Kidney glomerular epithelial cell (primary cell): ENCODE results near the gene MFAP4.

ENCODE experiments used
- DNase-seq: peaks from one replicate; lab custom pipeline; 2025; lab: John Stamatoyannopoulos, UW

MFAP4 gene

GRCh38 chr17:19386974-19387920 lies at the start of gene MFAP4:
TSS of gene MFAP4 (minus strand) at chr17:19387190. CDS start at chr17:19387155, 35 bp downstream.
- no peak for DNase-seq

- no peak for DNase-seq
Observed at GRCh38 chr17:19433727-19434340, 46.8 kb upstream of the MFAP4 start.

GRCh38 chr17:19433255-19433654 lies 46.3 kb upstream of the MFAP4 start:
- DNase-seq: no peak

- no peak for DNase-seq
Observed at GRCh38 chr17:19431691-19432090, 44.7 kb upstream of the MFAP4 start.

- DNase-seq: no peak
Observed at GRCh38 chr17:19426631-19427030, 39.6 kb upstream of the MFAP4 start.

DNA sequence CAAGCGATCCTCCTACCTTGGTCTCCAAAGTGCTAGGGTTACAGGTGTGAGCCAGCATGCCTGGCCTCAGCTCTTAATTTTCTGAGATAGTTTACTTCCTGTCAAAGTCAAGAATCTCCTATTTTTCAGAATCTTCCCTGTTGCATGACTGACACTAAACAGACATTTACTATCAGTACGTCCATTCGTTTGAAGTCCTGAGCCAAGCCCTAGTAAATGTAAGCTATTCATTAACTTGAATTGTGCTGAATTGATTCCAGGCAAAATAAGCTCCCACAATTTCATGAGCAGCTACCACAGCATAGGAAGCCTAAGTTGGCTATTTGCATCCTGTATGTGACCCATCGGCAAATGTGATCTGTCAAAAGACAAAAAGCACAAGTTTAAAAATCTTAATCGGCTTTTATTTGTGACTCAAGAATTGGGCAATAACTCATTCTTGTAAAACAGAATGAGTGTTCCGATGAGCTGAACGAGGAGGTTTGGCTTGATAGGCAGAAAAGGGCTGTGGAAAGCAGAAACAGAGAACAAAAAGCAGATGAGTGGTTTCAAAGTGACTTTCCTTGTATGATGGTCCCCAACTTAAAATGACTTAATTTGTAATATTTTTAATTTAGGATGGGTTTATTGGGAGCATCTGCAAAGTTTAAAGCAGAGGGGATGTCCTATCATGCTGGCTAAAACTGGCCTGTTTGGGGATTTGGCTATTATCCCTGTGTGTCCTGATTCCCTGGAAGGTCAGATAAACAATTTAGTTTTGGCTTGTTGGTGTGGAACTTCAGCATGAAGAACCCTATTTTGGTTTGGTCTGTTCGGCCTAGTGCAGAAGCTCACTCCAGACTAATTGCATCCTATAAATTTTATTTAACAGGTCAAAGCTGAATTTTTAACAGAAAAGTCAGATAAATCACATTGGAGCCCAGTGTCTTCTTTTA lies 38.2 kb upstream of the MFAP4 start:
- DNase-seq: peak; percentile 6

GRCh38 chr17:19421926-19422325 lies 34.9 kb upstream of the MFAP4 start:
- DNase-seq: no peak

DNA sequence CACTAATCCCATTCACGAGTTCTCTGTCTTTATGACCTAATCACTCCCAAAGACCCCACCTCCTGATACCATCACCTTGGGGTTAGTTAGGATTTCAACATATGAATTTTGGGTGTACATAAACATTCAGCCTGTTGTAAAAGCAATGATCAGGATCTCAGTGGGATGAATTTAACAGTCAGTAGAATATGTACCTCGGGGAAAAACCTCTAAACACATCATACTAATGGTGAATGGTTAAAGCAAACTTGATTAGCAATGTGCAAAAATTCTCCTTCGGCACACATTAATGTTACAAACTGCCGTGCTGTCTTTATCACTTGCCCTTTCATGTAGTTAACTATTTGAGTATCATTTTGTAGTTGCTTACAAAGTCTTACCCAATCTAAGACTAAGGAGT lies 34.2 kb upstream of the MFAP4 start:
- no peak for DNase-seq

GRCh38 chr17:19418251-19418992 lies 31.4 kb upstream of the MFAP4 start:
- DNase-seq: no peak

- no peak for DNase-seq
Observed at GRCh38 chr17:19417611-19418010, 30.6 kb upstream of the MFAP4 start.

DNA sequence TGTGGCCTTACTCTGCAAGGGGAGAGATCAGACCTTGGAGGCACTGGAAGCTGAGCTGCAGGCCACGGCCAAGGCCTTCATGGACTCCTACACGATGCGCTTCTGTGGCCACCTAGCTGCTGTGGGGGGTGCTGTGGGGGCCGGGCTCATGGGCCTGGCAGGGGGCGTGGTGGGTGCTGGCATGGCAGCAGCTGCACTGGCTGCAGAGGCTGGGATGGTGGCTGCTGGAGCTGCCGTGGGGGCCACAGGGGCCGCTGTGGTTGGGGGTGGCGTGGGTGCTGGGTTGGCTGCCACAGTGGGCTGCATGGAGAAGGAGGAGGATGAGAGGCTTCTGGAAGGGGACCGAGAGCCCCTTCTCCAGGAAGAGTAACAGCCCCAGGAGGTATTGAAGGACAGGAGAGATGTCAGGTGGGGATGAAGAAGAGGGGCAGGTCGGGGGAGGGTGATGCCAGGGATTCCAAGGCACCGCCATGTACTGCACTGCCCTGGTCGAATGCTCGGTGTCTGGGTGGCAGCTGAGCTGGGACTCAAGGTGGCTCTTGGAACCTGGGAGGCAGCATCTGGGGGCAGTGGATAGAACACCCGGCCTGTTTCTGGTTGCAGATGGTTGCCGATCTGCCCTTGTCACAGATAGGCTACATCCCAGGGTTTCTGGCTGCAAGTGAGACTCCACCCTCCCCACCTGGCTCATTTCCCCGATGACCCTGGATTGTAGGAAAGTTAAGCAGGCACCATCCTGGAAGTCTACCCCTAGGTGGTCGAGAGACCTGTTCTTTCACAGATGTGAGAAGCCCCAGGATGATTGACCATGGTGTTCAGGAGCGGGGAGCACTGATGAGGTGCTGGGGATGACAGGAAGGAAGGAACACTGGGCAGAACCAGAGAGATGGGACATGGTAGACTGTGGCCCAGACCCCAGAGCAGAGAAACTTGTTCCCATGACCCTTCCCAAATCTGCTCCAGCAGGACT lies 29.1 kb upstream of the MFAP4 start:
- no peak for DNase-seq

- DNase-seq: no peak
Observed at GRCh38 chr17:19415311-19415710, 28.3 kb upstream of the MFAP4 start.

DNA sequence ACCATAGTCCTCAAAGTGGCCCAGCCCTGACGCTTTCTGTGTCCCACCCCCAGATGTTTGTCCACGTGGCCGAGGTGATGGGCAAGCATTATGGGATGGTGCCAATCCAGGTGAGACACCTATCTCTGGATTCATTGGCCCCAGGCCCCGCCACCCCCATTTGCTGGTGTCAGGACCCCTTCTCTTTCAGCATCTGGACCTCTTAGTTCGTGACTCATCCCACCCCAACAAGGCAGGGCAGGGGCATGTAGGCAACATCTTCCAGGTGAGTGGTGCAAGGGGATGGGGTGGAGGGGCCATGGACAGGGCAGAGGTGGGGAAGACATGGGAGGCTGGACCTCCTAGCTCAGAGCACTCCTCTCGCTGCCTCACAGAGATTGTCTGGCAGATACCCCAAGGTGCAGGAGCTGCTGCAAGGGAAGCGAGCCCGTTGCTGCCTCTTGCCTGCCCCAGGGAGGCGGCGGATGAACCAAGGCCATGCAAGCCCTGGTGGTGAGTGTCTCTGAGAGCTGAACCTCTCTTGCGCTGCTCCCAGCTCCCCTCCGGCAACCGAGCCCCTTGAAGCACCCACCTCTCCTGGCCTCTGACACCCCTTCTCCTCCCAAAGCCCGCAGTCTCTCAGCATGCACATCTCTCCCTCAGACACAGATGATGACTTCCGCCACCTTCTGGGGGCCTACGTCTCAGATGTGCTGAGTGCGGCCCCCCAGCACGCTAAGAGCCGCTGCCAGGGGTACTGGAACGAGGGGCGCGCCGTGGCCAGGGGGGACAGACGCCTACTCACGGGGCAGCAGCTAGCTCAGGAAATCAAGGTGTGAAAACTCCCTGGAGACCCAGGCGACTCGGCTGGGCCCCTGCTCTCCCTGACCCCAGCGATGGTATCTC lies 27.6 kb upstream of the MFAP4 start:
- no peak for DNase-seq

DNA sequence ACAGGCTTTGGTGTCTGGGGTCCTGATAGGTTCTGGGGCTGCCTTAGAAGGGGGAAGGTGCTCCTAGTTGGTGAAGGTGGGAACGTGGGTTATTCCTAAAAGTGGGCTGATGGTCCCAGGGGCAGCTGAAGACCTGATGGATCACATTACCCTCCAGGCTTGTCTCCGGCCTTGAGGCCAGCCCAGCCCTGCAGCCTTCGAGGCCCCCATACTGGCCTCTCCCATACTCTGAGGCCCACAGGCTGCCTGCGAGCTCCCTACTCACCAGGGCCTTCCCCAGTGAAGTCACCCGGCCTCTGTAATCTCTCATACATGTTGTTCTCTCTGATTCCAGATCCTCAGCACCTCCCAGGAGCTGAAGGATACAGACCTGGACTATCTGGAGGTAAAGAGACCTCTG lies 26.8 kb upstream of the MFAP4 start:
- no peak for DNase-seq

GRCh38 chr17:19412984-19413383 lies 26.0 kb upstream of the MFAP4 start:
- DNase-seq: no peak

DNA sequence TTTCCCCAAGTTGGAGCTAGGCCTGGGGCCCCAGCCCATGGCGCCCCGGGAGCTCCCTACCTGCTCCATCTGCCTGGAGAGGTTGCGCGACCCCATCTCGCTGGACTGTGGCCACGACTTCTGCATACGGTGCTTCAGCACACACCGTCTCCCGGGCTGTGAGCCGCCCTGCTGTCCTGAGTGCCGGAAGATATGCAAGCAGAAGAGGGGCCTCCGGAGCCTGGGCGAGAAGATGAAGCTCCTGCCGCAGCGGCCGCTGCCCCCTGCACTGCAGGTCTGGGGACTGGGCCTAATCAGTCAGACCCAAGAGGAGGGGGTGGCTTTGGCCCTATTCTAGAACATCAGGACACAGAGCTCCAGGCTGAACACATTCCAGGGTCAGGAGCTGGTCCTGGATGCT lies 25.5 kb upstream of the MFAP4 start:
- no peak for DNase-seq

GRCh38 chr17:19411631-19412030 lies 24.6 kb upstream of the MFAP4 start:
- no peak for DNase-seq

GRCh38 chr17:19410875-19411620 lies 24.1 kb upstream of the MFAP4 start, which contains the start of gene RNF112:
TSS of gene RNF112 (plus strand) at chr17:19411232. CDS start at chr17:19411409, 177 bp downstream.
- DNase-seq: no peak
